BLaER1 treated with 17β-estradiol and CSF1 and Interleukin-3, amounts not matched to agents 10 nM and 100 nM (cell line): Measurements from ENCODE around the gene C5orf52.
"Not testable (repeated sequence)": the region's sequence is repeated elsewhere in the genome, so short reads cannot be mapped to it uniquely, and the experiment has no call there.

Experiments used
- H3K27ac ChIP-seq, 11 experiments: shearing (Covaris generic); formaldehyde crosslinking; 2 replicates each; pipeline ENCODE4 v1.8.1; 2022
- H3K27me3 ChIP-seq, 11 experiments: shearing (Covaris generic); formaldehyde crosslinking; 2 replicates each; pipeline ENCODE4 v1.8.1; 2022
- H3K36me3 ChIP-seq, 11 experiments: shearing (Covaris generic); formaldehyde crosslinking; 2 replicates each; pipeline ENCODE4 v1.8.1; 2022
- H3K4me1 ChIP-seq, 10 experiments: shearing (Covaris generic); formaldehyde crosslinking; 2 replicates each; pipeline ENCODE4 v1.8.1; 2022
- H3K4me2 ChIP-seq, 11 experiments: shearing (Covaris generic); formaldehyde crosslinking; 2 replicates each; pipeline ENCODE4 v1.8.1; 2022
- H3K4me3 ChIP-seq, 10 experiments: shearing (Covaris generic); formaldehyde crosslinking; 2 replicates each; pipeline ENCODE4 v1.8.1; 2022
- H3K9ac ChIP-seq, 11 experiments: shearing (Covaris generic); formaldehyde crosslinking; 2 replicates each; pipeline ENCODE4 v1.8.1; 2022
- H3K9me3 ChIP-seq, 11 experiments: shearing (Covaris generic); formaldehyde crosslinking; replicated peaks in 1 of 11; 2 replicates each; pipeline ENCODE4 v1.8.1; 2022
- H4K20me1 ChIP-seq, 11 experiments: shearing (Covaris generic); formaldehyde crosslinking; 2 replicates each; pipeline ENCODE4 v1.8.1; 2022
- Cebpa-rat ChIP-seq, 11 experiments: shearing (Covaris generic); IDR thresholded peaks; 2 replicates each; pipeline ENCODE4 v1.8.1; 2022

Gene C5orf52

GRCh38 chr5:157687198-157687554, 15.8 kb downstream of the C5orf52 start:
- H4K20me1 ChIP-seq, result no peaks in the 10 kb centered on the region
- H3K4me1 ChIP-seq, result no peaks in the 10 kb centered on the region
- no peak overlapping the region for H3K4me2 ChIP-seq
- no peak overlapping the region for H3K4me3 ChIP-seq
- peaks cover 19 to 25% (median 22%) of the 10 kb centered on the region in 11 experiments for H3K9me3 ChIP-seq
- H3K9ac ChIP-seq, result no peak overlapping the region
- TF ChIP-seq Cebpa-rat (IDR thresholded peaks at IDR 0.05), result no peak
- no peaks in the 10 kb centered on the region for H3K27me3 ChIP-seq
- no peak overlapping the region for H3K27ac ChIP-seq
- H3K36me3 ChIP-seq, result no peaks in the 10 kb centered on the region

DNA sequence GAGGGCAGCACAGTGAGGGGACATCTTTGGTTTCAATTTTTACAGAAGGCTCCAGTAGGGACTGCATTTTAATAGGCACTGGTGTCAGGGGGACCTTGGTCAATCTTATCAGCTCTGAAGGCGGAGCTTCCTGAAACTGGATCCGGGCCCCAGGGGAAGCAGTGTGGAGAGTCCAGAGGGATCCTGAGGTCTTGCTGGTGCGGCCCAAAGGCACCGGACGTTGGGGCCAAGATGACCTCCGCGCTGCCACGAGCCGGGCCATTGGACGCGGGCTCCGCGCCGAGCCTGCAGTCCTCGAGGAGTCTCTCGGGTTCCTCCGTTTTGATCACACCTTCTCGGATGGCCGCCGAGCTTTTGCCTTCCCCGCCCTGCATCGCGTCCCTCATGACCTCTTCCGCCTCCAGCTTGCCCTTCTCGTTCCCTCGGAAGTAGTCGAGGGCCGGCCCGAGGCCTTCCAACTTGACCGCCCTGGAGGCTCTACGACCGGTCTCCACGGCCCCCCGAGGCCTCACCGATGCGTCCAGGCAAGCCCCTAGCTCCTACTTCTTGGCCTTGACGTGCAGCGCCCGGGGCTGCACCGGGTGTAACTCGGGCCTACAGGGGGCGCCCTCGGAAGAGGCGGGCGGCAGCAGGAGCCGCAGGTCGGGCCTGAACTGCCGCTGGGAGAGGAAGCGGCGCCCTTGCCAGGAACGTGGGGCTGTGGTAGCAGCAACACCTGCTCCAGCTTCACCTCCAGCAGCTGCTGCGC, 18.8 kb downstream of the C5orf52 start:
- Histone ChIP-seq H3K4me3 (no peak overlapping the region), H3K9ac (no peak overlapping the region), H3K4me2 (no peak overlapping the region), H3K27ac (no peak overlapping the region), H3K4me1 (no peaks in the 10 kb centered on the region), H3K9me3 (peaks cover 30 to 51% (median 41%) of the 10 kb centered on the region in 11 experiments), H4K20me1 (no peaks in the 10 kb centered on the region), H3K36me3 (no peaks in the 10 kb centered on the region), H3K27me3 (no peaks in the 10 kb centered on the region)
- no peak for TF ChIP-seq Cebpa-rat (IDR thresholded peaks at IDR 0.05)

GRCh38 chr5:157690690-157691433, 19.5 kb downstream of the C5orf52 start:
- Histone ChIP-seq H3K4me3 (no peak overlapping the region), H3K4me2 (no peak overlapping the region), H3K27me3 (no peaks in the 10 kb centered on the region), H3K9ac (no peak overlapping the region), H3K27ac (no peak overlapping the region), H4K20me1 (no peaks in the 10 kb centered on the region), H3K9me3 (peaks cover 37 to 58% (median 48%) of the 10 kb centered on the region in 11 experiments), H3K36me3 (no peaks in the 10 kb centered on the region), H3K4me1 (no peaks in the 10 kb centered on the region)
- TF ChIP-seq Cebpa-rat (IDR thresholded peaks at IDR 0.05), result no peak

DNA sequence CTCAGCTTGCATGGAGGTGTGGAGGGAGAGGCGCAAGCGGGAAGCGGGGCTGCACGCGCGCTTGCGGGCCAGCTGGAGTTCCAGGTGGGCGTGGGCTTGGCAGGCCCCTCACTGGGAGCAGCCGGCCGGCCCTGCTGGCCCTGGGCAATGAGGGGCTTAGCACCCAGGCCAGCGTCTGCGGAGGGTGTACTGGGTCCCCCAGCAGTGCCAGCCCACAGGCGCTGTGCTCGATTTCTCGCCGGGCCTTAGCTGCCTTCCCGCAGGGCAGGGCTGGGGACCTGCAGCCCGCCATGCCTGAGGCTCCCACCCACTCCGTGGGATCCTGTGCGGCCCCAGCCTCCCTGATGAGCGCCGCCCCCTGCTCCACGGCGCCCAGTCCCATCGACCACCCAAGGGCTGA, 22.5 kb downstream of the C5orf52 start:
- H3K4me2 ChIP-seq, H3K36me3 ChIP-seq, H3K4me1 ChIP-seq, H3K27ac ChIP-seq, H3K27me3 ChIP-seq, H4K20me1 ChIP-seq, H3K9ac ChIP-seq, H3K4me3 ChIP-seq: not testable (repeated sequence)
- peaks cover 67 to 88% (median 76%) of the 10 kb centered on the region in 11 experiments for H3K9me3 ChIP-seq

DNA sequence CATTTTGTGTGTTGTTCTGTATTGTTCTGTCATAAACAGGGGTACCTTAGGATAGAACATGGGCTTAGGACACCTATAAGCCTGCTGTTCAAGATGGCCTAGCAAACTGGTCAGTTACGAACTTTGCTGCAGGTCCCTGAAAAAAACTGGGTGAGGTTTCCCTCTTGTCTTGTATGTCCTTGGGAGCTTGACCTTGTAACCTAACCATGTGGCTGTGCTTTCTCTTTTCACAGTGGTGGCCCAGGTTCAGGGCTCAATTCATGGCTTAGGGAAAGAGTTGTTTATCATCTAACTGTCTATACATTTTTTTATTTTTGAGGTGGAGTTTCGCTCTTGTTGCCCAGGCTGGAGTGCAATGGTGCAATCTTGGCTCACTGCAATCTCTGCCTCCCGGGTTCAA, 24.8 kb downstream of the C5orf52 start:
- not testable (repeated sequence) for H3K9ac ChIP-seq, H3K4me3 ChIP-seq, H3K27me3 ChIP-seq, H3K4me2 ChIP-seq, H3K27ac ChIP-seq, H3K4me1 ChIP-seq, H4K20me1 ChIP-seq, H3K36me3 ChIP-seq
- peaks cover 78 to 95% (median 85%) of the 10 kb centered on the region in 11 experiments for H3K9me3 ChIP-seq

DNA sequence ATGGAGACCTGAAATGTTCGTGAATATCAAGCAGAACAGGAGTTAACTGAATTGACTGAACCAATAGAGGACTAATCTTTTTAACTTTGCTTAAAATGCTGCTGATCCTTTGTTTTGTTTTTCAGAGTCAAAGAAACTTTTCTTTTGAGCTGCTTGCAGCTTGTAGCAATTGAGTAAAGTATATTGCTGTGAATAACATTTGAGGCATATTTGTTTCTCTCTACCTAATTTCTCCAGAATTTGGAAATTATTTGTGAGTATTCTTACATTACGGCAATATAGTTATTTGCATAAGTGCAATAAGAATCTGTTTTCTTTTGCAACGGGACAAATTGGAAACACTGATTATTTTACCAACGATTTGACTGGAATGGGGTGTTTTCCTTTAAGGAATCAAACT, 27.3 kb downstream of the C5orf52 start:
- not testable (repeated sequence) for H3K9ac ChIP-seq, H3K4me3 ChIP-seq, H4K20me1 ChIP-seq, H3K4me1 ChIP-seq, H3K4me2 ChIP-seq, H3K27ac ChIP-seq, H3K27me3 ChIP-seq, H3K36me3 ChIP-seq
- H3K9me3 ChIP-seq, result peaks cover 70 to 83% (median 72%) of the 10 kb centered on the region in 11 experiments

- Histone ChIP-seq H3K4me2 (no peak overlapping the region), H3K27me3 (no peaks in the 10 kb centered on the region), H3K4me3 (no peak overlapping the region), H4K20me1 (no peaks in the 10 kb centered on the region), H3K4me1 (no peaks in the 10 kb centered on the region), H3K36me3 (no peaks in the 10 kb centered on the region), H3K9me3 (peaks cover 29 to 32% (median 31%) of the 10 kb centered on the region in 11 experiments), H3K27ac (no peak overlapping the region), H3K9ac (no peak overlapping the region)
- no peak for TF ChIP-seq Cebpa-rat (IDR thresholded peaks at IDR 0.05)
Observed at GRCh38 chr5:157703736-157704135, 32.4 kb downstream of the C5orf52 start.

GRCh38 chr5:157708866-157709265, 37.5 kb downstream of the C5orf52 start:
- H3K9ac ChIP-seq, result no peak overlapping the region
- no peaks in the 10 kb centered on the region for H3K27me3 ChIP-seq
- no peaks in the 10 kb centered on the region for H3K36me3 ChIP-seq
- H3K4me3 ChIP-seq, result no peak overlapping the region
- H3K27ac ChIP-seq, result no peak overlapping the region
- no peaks in the 10 kb centered on the region for H3K4me1 ChIP-seq
- H3K9me3 ChIP-seq, result no peaks in the 10 kb centered on the region
- TF ChIP-seq Cebpa-rat (IDR thresholded peaks at IDR 0.05), result no peak
- no peak overlapping the region for H3K4me2 ChIP-seq
- no peaks in the 10 kb centered on the region for H4K20me1 ChIP-seq

DNA sequence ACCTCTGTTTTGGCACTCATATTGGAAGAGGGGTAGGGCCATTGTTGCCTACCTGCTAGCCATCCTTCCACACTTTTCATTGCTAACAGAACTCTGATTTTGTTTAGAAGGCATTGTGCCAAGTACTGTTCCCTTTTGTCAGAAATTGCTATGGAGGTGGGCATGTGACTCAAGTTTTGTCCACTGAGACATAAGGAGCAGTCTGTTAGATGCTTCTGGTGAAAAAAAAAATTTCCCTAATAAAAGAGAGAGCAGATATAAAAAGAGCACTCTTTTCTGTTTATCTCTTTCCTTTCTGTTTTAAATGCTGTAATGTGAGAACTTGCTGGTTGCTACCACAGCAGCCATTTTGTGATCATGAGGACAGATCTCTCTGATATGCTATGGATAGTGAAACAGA, 38.0 kb downstream of the C5orf52 start:
- no peak for TF ChIP-seq Cebpa-rat (IDR thresholded peaks at IDR 0.05)
- no peaks in the 10 kb centered on the region for H4K20me1 ChIP-seq
- H3K4me2 ChIP-seq, result no peak overlapping the region
- H3K9ac ChIP-seq, result no peak overlapping the region
- H3K27ac ChIP-seq, result no peak overlapping the region
- no peak overlapping the region for H3K4me3 ChIP-seq
- H3K36me3 ChIP-seq, result no peaks in the 10 kb centered on the region
- no peaks in the 10 kb centered on the region for H3K27me3 ChIP-seq
- H3K9me3 ChIP-seq, result no peaks in the 10 kb centered on the region
- H3K4me1 ChIP-seq, result no peaks in the 10 kb centered on the region

DNA sequence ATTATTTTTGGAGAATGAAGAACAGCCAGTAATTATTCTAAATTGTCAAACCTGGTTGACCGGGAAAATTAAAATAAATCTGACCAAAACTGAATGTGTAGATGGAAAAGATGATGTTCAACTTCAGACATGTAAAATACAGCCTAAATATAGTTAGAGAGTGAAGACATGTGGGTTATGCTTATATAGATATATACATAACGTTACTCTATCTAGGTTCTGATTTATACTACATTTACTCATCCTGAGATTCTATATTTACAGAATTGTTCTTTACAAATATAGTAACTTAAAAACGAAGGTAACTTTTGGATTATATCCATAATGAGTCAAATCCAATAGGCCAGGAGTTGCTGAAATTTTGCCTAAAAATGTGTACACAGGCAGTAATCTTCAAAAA, 39.1 kb downstream of the C5orf52 start:
- no peak overlapping the region for H3K9ac ChIP-seq
- no peaks in the 10 kb centered on the region for H4K20me1 ChIP-seq
- H3K36me3 ChIP-seq, result no peaks in the 10 kb centered on the region
- no peak overlapping the region for H3K27ac ChIP-seq
- H3K27me3 ChIP-seq, result no peaks in the 10 kb centered on the region
- H3K9me3 ChIP-seq, result no peaks in the 10 kb centered on the region
- no peak overlapping the region for H3K4me2 ChIP-seq
- H3K4me1 ChIP-seq, result no peaks in the 10 kb centered on the region
- no peak overlapping the region for H3K4me3 ChIP-seq
- TF ChIP-seq Cebpa-rat (IDR thresholded peaks at IDR 0.05), result no peak
